GM12801 (cell line): ENCODE measurements around the gene PCDHGA7.
"Not testable (repeated sequence)": the region's sequence is repeated elsewhere in the genome, so short reads cannot be mapped to it uniquely, and the experiment has no call there.

ENCODE experiments used
- TF ChIP-seq, protein P1 (sequence below): IDR thresholded peaks from one replicate; pipeline ENCODE4 v1.5.1; 2011; ENCODE audit warnings: control low read depth; ENCODE audit not compliant: insufficient read length; ENCODE audit errors: extremely low read depth

Gene PCDHGA7

GRCh38 chr5:141402553-141403243, 20.2 kb downstream of the PCDHGA7 start, which contains the start of gene PCDHGA9:
TSS of gene PCDHGA9 (plus strand) at chr5:141402778. CDS start at chr5:141402953, 175 bp downstream.
- TF ChIP-seq, protein P1, sequence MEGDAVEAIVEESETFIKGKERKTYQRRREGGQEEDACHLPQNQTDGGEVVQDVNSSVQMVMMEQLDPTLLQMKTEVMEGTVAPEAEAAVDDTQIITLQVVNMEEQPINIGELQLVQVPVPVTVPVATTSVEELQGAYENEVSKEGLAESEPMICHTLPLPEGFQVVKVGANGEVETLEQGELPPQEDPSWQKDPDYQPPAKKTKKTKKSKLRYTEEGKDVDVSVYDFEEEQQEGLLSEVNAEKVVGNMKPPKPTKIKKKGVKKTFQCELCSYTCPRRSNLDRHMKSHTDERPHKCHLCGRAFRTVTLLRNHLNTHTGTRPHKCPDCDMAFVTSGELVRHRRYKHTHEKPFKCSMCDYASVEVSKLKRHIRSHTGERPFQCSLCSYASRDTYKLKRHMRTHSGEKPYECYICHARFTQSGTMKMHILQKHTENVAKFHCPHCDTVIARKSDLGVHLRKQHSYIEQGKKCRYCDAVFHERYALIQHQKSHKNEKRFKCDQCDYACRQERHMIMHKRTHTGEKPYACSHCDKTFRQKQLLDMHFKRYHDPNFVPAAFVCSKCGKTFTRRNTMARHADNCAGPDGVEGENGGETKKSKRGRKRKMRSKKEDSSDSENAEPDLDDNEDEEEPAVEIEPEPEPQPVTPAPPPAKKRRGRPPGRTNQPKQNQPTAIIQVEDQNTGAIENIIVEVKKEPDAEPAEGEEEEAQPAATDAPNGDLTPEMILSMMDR: no peak

DNA sequence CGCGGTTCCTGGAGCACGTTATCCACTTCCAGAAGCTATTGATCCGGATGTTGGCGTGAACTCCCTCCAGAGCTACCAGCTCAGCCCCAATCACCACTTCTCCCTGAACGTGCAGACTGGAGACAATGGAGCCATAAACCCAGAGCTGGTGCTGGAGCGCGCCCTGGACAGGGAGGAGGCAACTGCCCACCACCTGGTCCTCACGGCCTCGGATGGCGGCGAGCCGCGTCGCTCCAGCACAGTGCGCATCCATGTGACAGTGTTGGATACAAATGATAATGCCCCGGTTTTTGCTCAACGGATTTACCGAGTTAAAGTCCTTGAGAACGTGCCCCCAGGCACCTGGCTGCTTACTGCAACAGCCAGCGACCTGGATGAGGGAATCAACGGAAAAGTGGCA, 20.8 kb downstream of the PCDHGA7 start:
- TF ChIP-seq, protein P1: no peak

DNA sequence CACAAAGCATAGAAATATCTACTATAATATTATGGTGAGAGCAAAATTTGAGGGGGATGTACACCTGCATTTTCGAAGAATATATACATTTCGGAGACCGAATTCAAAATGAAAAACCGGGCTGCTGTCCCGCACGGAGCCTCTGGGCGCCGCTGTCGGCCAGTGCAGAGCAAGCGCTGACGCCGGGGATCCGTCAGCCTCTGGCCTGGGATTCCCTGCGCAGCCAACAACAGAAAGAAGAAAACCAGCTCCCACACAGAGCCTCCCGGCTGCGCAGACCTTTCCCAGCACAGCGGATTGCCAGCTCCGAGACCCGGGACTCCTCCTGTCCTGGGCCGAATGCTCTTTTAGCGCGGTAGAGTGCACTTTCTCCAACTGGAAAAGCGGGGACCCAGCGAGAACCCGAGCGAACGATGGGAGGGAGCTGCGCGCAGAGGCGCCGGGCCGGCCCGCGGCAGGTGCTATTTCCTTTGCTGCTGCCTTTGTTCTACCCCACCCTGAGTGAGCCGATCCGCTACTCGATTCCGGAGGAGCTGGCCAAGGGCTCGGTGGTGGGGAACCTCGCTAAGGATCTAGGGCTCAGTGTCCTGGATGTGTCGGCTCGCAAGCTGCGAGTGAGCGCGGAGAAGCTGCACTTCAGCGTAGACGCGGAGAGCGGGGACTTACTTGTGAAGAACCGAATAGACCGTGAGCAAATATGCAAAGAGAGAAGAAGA, 25.4 kb downstream of the PCDHGA7 start, which contains the start of gene PCDHGB6:
PCDHGB6 (plus strand) TSS at position 232 of the 716 bp plus-strand sequence; CDS start at position 414, 182 bp downstream.
- TF ChIP-seq, protein P1: not testable (repeated sequence)

- TF ChIP-seq, protein P1: no peak
Observed at GRCh38 chr5:141409598-141410306, 27.2 kb downstream of the PCDHGA7 start.

DNA sequence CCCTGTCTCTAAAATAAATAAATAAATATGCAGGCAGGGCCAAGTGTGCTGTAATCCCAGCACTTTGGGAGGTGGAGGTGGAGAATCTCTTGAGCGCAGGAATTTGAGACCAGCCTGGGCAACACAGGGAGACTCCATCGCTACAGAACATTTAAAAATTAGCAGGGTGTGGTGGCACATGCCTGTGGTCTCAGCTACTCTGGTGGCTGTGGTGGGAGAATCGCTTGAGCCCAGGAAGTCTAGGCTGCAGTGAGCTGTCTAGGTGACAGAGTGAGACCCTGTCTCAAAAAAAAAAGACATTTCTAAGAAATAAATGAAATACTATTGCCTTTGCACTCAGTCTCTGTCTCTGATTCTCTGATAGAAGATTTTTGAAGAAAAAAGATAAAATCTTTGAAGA, 29.0 kb downstream of the PCDHGA7 start:
- TF ChIP-seq, protein P1: no peak

- TF ChIP-seq, protein P1: no peak
Observed at GRCh38 chr5:141412854-141413539, 30.5 kb downstream of the PCDHGA7 start, which contains the start of gene PCDHGA10. TSS of gene PCDHGA10 (plus strand) at chr5:141412987. CDS start at chr5:141413176, 189 bp downstream.

- TF ChIP-seq, protein P1: no peak
Observed at GRCh38 chr5:141413540-141414069, 31.1 kb downstream of the PCDHGA7 start.
